Stimulated activated naive CD8-positive, alpha-beta T cell treated with anti-CD3 and anti-CD28 coated beads, Interleukin-15, Interleukin-2, amounts not matched to agents 100 ng/mL and 50 ng/mL, for 24 hours (primary cell): ENCODE results near the gene DEPDC1B.
"Not testable (repeated sequence)": the region's sequence is repeated elsewhere in the genome, so short reads cannot be mapped to it uniquely, and the experiment has no call there.

Experiments
- H3K27ac Mint-ChIP-seq: one replicate; pipeline ENCODE4 v1.8.0; 2021; ENCODE audit warnings: mild to moderate bottlenecking, mixed read lengths
- H3K27me3 Mint-ChIP-seq: one replicate; pipeline ENCODE4 v1.8.0; 2021; ENCODE audit warnings: mixed read lengths
- H3K36me3 Mint-ChIP-seq: one replicate; pipeline ENCODE4 v1.8.0; 2021; ENCODE audit warnings: low read depth, mixed read lengths
- H3K4me1 Mint-ChIP-seq: one replicate; pipeline ENCODE4 v1.8.0; 2021; ENCODE audit warnings: low read depth, mixed read lengths
- H3K4me3 Mint-ChIP-seq: one replicate; pipeline ENCODE4 v1.8.0; 2021; ENCODE audit warnings: mild to moderate bottlenecking, mixed read lengths
- H3K9me3 Mint-ChIP-seq: one replicate; pipeline ENCODE4 v1.8.0; 2021; ENCODE audit warnings: mixed read lengths

DEPDC1B gene

GRCh38 chr5:60638300-60638699, 61.7 kb downstream of the DEPDC1B start:
- H3K4me3 Mint-ChIP-seq: no peak overlapping the region
- peaks cover 10% of the 10 kb centered on the region for H3K36me3 Mint-ChIP-seq
- no peaks in the 10 kb centered on the region for H3K9me3 Mint-ChIP-seq
- H3K27me3 Mint-ChIP-seq: no peaks in the 10 kb centered on the region
- H3K27ac Mint-ChIP-seq: no peak overlapping the region
- H3K4me1 Mint-ChIP-seq: no peaks in the 10 kb centered on the region

GRCh38 chr5:60636644-60637043, 63.3 kb downstream of the DEPDC1B start:
- Mint-ChIP-seq H3K4me1 (no peaks in the 10 kb centered on the region), H3K4me3 (no peak overlapping the region), H3K9me3 (no peaks in the 10 kb centered on the region), H3K36me3 (peaks cover 10% of the 10 kb centered on the region), H3K27ac (no peak overlapping the region), H3K27me3 (no peaks in the 10 kb centered on the region)

- H3K9me3 Mint-ChIP-seq: no peaks in the 10 kb centered on the region
- H3K4me3 Mint-ChIP-seq: no peak overlapping the region
- H3K27ac Mint-ChIP-seq: no peak overlapping the region
- no peaks in the 10 kb centered on the region for H3K27me3 Mint-ChIP-seq
- H3K4me1 Mint-ChIP-seq: no peaks in the 10 kb centered on the region
- peaks cover 10% of the 10 kb centered on the region for H3K36me3 Mint-ChIP-seq
These were observed 64.0 kb downstream of the DEPDC1B start for GRCh38 chr5:60636001-60636400.

- peaks cover 10% of the 10 kb centered on the region for H3K36me3 Mint-ChIP-seq
These were observed 65.9 kb downstream of the DEPDC1B start for GRCh38 chr5:60634051-60634450.

GRCh38 chr5:60633341-60633740, 66.6 kb downstream of the DEPDC1B start:
- H3K27me3 Mint-ChIP-seq: no peaks in the 10 kb centered on the region
- H3K4me1 Mint-ChIP-seq: no peaks in the 10 kb centered on the region
- no peaks in the 10 kb centered on the region for H3K9me3 Mint-ChIP-seq
- H3K27ac Mint-ChIP-seq: no peak overlapping the region
- peaks cover 10% of the 10 kb centered on the region for H3K36me3 Mint-ChIP-seq
- no peak overlapping the region for H3K4me3 Mint-ChIP-seq

More at GRCh38 chr5:60634051-60634450, 65.9 kb downstream of the DEPDC1B start:
- no peak overlapping the region for H3K4me3 Mint-ChIP-seq
- H3K4me1 Mint-ChIP-seq: no peaks in the 10 kb centered on the region
- H3K9me3 Mint-ChIP-seq: no peaks in the 10 kb centered on the region
- H3K27ac Mint-ChIP-seq: no peak overlapping the region
- H3K27me3 Mint-ChIP-seq: no peaks in the 10 kb centered on the region

- Mint-ChIP-seq H3K36me3 (peaks cover 10% of the 10 kb centered on the region), H3K27ac (no peak overlapping the region), H3K4me1 (no peaks in the 10 kb centered on the region), H3K9me3 (no peaks in the 10 kb centered on the region), H3K27me3 (no peaks in the 10 kb centered on the region), H3K4me3 (no peak overlapping the region)
These were observed 67.8 kb downstream of the DEPDC1B start for GRCh38 chr5:60632153-60632552.

- Mint-ChIP-seq H3K9me3 (no peaks in the 10 kb centered on the region), H3K4me3 (no peak overlapping the region), H3K36me3 (peaks cover 6% of the 10 kb centered on the region), H3K4me1 (no peaks in the 10 kb centered on the region), H3K27ac (no peak overlapping the region), H3K27me3 (no peaks in the 10 kb centered on the region)
These were observed 69.1 kb downstream of the DEPDC1B start for GRCh38 chr5:60630836-60631235.

GRCh38 chr5:60630179-60630578, 69.8 kb downstream of the DEPDC1B start:
- Mint-ChIP-seq H3K4me3 (no peak overlapping the region), H3K27ac (no peak overlapping the region), H3K36me3 (peaks cover under 1% of the 10 kb centered on the region), H3K9me3 (no peaks in the 10 kb centered on the region), H3K27me3 (no peaks in the 10 kb centered on the region), H3K4me1 (no peaks in the 10 kb centered on the region)

- not testable (repeated sequence) for H3K9me3 Mint-ChIP-seq, H3K4me1 Mint-ChIP-seq, H3K27me3 Mint-ChIP-seq, H3K27ac Mint-ChIP-seq, H3K4me3 Mint-ChIP-seq, H3K36me3 Mint-ChIP-seq
These were observed 75.1 kb downstream of the DEPDC1B start for GRCh38 chr5:60624875-60625274.

GRCh38 chr5:60620752-60621151, 79.2 kb downstream of the DEPDC1B start:
- not testable (repeated sequence) for H3K4me3 Mint-ChIP-seq, H3K9me3 Mint-ChIP-seq, H3K27ac Mint-ChIP-seq, H3K4me1 Mint-ChIP-seq, H3K27me3 Mint-ChIP-seq, H3K36me3 Mint-ChIP-seq

GRCh38 chr5:60613826-60614225, 86.1 kb downstream of the DEPDC1B start:
- peaks cover 4% of the 10 kb centered on the region for H3K4me1 Mint-ChIP-seq
- H3K27me3 Mint-ChIP-seq: no peaks in the 10 kb centered on the region
- H3K36me3 Mint-ChIP-seq: no peaks in the 10 kb centered on the region
- peaks cover 4% of the 10 kb centered on the region for H3K9me3 Mint-ChIP-seq
- H3K4me3 Mint-ChIP-seq: no peak overlapping the region
- H3K27ac Mint-ChIP-seq: no peak overlapping the region

- Mint-ChIP-seq H3K4me1 (peaks cover 4% of the 10 kb centered on the region), H3K27ac (no peak overlapping the region), H3K27me3 (no peaks in the 10 kb centered on the region), H3K36me3 (no peaks in the 10 kb centered on the region), H3K9me3 (peaks cover 4% of the 10 kb centered on the region), H3K4me3 (no peak overlapping the region)
These were observed 88.7 kb downstream of the DEPDC1B start for GRCh38 chr5:60611099-60611740.

- Mint-ChIP-seq H3K9me3 (no peaks in the 10 kb centered on the region), H3K27me3 (no peaks in the 10 kb centered on the region), H3K27ac (no peak overlapping the region), H3K4me3 (no peak overlapping the region), H3K4me1 (no peaks in the 10 kb centered on the region), H3K36me3 (no peaks in the 10 kb centered on the region)
These were observed 95.2 kb downstream of the DEPDC1B start for GRCh38 chr5:60604771-60605170.

GRCh38 chr5:60598424-60598823, 101.5 kb downstream of the DEPDC1B start:
- H3K27me3 Mint-ChIP-seq: no peaks in the 10 kb centered on the region
- H3K4me1 Mint-ChIP-seq: peaks cover 18% of the 10 kb centered on the region
- no peak overlapping the region for H3K4me3 Mint-ChIP-seq
- no peaks in the 10 kb centered on the region for H3K36me3 Mint-ChIP-seq
- H3K27ac Mint-ChIP-seq: no peak overlapping the region
- H3K9me3 Mint-ChIP-seq: no peaks in the 10 kb centered on the region

- Mint-ChIP-seq H3K27ac (peak overlapping the region; percentile 8), H3K9me3 (no peaks in the 10 kb centered on the region), H3K27me3 (no peaks in the 10 kb centered on the region), H3K4me1 (peaks cover 18% of the 10 kb centered on the region), H3K36me3 (no peaks in the 10 kb centered on the region), H3K4me3 (no peak overlapping the region)
These were observed 102.2 kb downstream of the DEPDC1B start for GRCh38 chr5:60597572-60598320.
